HG03280 (cell line): ENCODE results near the gene PCBP1.
"Not testable (repeated sequence)": the region's sequence is repeated elsewhere in the genome, so short reads cannot be mapped to it uniquely, and the experiment has no call there.

Experiments used
- ATAC-seq: cut with Tn5 transposase; IDR thresholded peaks from one replicate; pipeline ENCODE4 v1.9.1; 2021; ENCODE audit warnings: mild to moderate bottlenecking, moderate library complexity; ENCODE audit not compliant: unreplicated experiment

PCBP1 gene

DNA sequence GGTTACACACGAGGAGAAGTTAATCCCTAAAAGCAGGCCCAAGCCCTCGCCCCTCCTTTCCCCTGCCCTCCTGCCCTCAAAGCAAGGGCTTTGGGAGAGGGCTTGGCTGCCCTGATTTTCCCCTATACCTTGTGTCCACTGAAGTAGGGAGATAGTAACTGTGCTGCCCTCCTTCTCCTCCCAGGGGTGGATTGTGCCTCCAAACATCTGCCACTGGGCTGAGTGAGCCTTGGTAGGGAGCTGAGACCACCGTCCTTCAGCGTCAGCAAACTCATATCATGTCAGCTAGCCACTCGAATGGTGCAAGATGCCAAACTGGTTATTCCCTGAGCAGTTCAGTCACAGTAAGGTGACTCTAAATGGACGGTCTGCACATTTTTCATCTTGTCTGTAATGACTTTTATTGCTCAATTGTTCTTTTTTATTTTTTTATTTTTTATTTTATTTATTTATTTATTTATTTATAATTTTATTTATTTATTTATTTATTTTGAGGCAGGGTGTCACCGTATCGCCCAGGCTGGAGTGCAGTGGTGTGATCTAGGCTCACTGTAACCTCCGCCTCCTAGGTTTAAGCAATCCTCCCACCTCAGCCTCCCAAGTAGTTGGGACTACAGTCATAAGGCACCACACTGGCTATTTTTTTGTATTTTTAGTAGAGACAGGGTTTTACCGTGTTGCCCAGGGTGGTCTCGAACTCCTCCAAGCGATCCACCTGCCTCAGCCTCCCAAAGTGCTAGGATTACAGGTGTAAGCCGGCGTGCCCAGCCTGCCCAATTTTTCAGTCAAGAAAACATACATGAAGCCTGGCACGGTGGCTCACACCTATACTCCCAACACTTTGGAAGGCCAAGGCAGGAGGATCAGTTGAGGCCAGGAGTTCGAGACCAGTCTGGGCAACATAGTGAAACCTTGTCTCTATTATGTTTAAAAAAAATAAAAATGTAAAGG, 8.7 kb downstream of the PCBP1 start:
- ATAC-seq = peak; percentile 6

- ATAC-seq = no peak
Measured at GRCh38 chr2:70098032-70098431, 10.8 kb downstream of the PCBP1 start.

- no peak for ATAC-seq
Measured at GRCh38 chr2:70099270-70099669, 12.0 kb downstream of the PCBP1 start.

DNA sequence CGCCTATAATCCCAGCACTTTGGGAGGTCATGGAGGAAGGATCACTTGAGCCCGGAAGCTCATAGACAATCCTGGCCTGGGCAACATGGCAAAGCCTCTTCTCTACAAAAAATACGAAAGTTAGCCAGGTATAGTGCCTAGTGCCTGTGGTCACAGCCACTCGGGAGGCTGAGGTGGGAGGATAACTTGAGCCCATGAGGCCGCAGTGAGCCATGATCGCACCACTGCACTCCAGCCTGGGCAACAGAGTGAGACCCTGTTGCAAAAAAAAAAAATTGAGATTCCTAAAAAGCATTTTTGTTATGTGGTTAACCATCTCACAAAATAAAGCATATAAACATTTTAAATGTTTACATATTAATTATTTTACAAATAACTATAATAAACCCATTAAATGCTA, 13.9 kb downstream of the PCBP1 start:
- ATAC-seq = no peak

- ATAC-seq = not testable (repeated sequence)
Measured at GRCh38 chr2:70101686-70102085, 14.4 kb downstream of the PCBP1 start.

DNA sequence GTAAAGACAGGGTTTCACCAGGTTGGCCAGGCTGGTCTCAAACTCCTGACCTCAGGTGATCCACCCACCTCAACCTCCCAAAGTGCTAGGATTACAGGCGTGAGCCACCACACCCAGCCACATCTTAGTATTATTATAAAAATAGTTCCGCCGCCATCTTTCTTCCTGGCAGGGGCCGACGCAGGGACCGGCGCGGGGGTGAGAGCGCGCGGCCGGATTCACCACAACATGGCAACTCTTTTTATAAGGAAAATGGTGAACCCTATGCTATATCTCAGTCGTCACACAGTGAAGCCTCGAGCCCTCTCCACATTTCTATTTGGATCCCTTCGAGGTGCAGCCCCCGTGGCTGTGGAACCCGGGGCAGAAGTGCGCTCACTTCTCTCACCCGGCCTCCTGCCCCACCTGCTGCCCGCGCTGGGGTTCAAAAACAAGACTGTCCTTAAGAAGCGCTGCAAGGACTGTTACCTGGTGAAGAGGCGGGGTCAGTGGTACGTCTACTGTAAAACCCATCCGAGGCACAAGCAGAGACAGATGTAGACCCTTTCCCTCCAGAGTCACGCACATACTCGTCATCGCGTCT, 15.1 kb downstream of the PCBP1 start:
- ATAC-seq = not testable (repeated sequence)

GRCh38 chr2:70103531-70104061, 16.3 kb downstream of the PCBP1 start:
- ATAC-seq = no peak

- no peak for ATAC-seq
Measured at GRCh38 chr2:70104231-70105111, 17.2 kb downstream of the PCBP1 start.

DNA sequence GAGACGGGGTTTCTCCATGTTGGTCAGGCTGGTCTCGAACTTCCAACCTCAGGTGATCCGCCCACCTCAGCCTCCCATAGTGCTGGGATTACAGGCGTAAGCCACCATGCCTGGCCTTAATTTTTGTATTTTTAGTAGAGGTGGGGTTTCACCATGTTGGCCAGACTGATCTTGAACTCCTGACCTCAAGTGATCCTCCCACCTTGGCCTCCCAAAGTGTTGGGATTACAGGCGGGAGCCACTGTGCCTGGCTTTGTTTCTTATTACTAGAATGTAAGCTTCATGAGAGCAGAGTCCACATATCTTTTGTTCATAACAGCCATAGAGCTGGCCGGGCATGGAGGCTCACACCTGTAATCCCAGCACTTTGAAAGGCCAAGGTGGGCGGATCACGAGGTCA, 18.9 kb downstream of the PCBP1 start:
- not testable (repeated sequence) for ATAC-seq

- ATAC-seq = not testable (repeated sequence)
Measured at GRCh38 chr2:70110397-70110796, 23.1 kb downstream of the PCBP1 start.

- ATAC-seq = no peak
Measured at GRCh38 chr2:70111752-70112591, 24.7 kb downstream of the PCBP1 start.

GRCh38 chr2:70113359-70114070, 26.2 kb downstream of the PCBP1 start:
- no peak for ATAC-seq

DNA sequence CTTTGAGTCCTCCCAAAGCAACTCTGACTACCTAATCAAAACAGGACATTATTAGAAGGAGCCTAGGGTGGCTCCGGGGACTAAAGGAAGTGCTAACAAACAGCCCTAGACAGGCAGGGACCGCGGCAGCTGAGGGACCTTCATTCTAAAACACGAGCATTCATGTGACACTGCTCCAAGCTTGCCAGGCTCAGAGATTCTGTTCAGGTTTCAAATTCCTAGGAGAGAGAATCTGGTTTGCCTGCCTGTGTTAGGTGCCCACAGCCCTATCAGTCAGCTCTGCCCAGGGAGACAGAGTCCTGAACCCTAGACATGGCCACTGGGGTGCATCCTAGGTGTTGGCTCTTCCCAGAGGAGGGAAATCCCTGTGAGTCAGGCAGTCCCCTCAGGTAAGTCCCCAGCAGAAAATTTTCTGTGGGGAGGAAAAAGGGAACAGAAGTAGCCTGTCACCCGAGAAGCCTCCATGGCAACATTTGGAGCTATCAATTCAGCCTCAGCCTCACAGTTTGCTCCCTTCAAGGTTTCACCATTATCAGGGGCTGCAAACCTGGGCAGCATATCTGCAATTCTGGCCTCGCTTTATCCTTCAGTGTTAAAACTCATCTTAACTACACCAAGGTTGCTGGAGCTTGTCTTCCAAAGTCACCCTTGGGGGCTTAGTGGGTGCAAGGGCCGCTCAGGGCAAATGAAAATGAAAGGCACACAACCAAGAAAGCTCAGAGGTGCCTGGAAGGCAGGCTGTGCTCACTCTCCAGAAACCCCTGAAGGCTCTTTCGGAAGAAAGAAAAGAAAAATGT, 28.6 kb downstream of the PCBP1 start:
- no peak for ATAC-seq

DNA sequence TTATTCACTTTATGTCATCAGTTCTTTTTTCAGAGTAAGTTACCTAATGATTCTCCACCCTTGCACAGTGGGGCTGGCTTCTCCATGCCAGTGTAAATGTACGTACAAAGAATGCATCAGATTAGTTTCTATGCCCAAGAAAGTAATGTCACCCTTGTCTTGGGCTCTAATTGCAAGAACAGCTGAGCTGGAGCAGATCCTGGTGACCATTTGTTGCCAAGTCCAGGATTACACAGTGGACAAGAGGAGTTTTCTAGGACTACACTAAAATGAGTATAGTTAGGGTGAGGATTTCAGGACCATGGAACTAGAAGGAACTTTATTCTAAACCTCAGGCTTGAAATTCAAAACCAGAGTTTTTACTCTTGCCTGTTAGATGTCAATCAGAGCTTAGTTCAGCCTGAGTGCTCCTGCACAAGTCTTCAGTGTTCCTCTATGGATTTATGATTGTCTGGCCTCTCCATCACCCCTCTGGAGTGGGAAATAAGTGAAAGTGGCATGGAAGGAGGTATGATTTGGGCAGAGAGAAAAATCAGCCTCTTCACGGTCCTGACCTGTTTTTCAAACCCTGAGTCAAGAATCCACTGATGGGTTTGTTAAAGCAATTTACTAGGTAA, 29.8 kb downstream of the PCBP1 start:
- ATAC-seq = no peak

DNA sequence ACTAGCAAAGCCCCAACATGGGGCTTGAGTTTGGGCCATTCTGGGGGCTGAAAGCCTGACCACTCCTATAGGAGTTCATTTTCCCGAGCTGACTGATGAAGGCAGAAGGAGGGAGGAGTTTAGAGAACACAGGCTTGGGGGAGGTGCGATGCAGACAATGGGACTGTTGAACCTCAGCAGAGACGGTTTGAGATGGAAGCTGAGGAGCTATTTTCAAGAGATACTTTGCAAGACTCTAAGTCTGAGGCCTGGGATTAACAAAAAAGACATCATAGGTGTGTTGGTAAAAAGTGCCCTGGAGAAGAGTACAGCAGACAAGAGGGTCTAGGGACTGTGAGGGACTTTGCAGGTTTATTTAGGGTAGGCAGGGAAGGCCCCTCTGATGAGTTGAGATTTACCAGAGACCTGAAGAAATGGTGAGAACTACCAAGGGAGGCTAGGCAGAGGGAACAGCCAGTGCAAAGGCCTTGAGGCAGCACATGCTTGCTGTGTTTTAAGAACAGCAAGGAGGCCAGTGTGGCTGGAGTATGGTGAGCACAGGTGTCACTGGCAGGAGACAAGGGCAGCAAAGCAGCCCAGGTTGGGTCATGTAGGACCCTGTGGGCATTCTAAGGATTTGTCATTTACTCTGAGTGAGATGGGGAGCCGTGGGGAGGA, 31.6 kb downstream of the PCBP1 start:
- ATAC-seq = no peak

DNA sequence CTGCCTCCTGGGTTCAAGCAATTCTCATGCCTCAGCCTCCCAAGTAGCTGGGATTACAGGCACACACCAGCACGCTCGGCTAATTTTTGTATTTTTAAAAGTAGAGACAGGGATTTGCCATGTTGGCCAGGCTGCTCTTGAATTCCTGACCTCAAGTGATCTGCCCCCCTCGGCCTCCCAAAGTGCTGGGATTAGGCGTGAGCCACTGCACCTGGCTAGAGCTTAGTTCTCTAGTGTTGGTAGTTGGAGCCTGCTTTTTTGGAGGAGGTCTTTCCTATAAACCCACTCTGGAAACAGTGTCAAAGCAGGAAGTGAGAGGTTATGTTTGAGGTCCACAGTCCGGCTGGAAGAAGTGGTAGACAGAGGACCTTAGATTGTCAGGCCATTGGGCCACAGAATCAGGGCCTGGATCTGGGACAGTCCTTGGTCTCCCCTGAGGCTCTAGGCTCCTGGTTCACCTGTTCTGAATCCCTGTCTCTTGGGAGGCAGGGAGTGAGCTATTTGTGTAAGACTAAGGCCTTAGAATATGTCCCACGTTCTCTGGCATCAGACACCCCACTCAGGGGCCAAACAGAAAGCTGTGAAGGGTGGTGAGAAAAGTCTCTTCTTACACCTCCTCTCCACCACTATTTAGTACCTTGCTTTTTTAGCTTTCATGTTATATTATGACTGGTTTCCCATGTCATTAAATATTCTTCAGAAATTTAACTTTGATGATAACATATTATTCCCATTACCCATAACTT, 34.5 kb downstream of the PCBP1 start:
- ATAC-seq = no peak

DNA sequence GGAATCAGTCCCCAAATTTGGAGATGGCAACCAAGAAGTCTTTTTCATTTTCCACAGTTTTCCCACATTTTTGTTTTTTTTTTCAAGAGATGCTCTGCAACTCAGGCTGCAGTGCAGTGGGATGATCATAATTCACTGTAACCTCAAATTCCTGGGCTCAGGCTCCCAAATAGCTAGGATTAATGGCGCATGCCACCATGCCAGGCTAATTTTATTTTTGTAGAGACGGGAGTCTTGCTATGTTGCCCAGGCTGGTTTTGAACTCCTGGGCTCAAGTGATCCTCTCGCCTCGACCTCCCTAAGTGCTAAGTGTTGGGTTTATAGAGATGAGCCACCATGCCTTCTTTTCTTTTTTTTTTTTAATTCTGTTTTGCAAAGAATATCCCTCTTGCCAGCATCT, 35.2 kb downstream of the PCBP1 start:
- no peak for ATAC-seq
